ENCODE results near the gene CALY.
A peak's percentile ranks its signal among the peaks of the same experiment; 100 is the strongest.

CALY gene

GRCh38 chr10:133311570-133311969 is 25.1 kb downstream of the CALY start:
- DNase-seq (ENCODE audit: low read depth in 2 of 2), result no peak

- no peak for DNase-seq (ENCODE audit: low read depth in 2 of 2)
Observed at GRCh38 chr10:133310789-133311188, 25.9 kb downstream of the CALY start.

GRCh38 chr10:133310399-133310755 is 26.3 kb downstream of the CALY start:
- DNase-seq (ENCODE audit: low read depth in 2 of 2), result no peak

- DNase-seq (ENCODE audit: low read depth in 2 of 2), result no peak
Observed at GRCh38 chr10:133309720-133310398, 26.8 kb downstream of the CALY start.

GRCh38 chr10:133309100-133309719 is 27.5 kb downstream of the CALY start:
- DNase-seq (ENCODE audit: low read depth in 2 of 2), result peak; percentile 87 to 92

GRCh38 chr10:133308421-133309099 is 28.1 kb downstream of the CALY start, which contains the start of the genes TUBGCP2 and ZNF511:
TUBGCP2 (minus strand) TSS chr10:133308872; CDS start chr10:133302941, 5,931 bp downstream.
ZNF511 (plus strand) TSS chr10:133308914; CDS start chr10:133308944, 30 bp downstream.
- peak; percentile 81 to 86 for DNase-seq (ENCODE audit: low read depth in 2 of 2)

GRCh38 chr10:133307776-133308420 is 28.8 kb downstream of the CALY start:
- DNase-seq (ENCODE audit: low read depth in 2 of 2), result peak; percentile 69 to 81

GRCh38 chr10:133306941-133307379 is 29.7 kb downstream of the CALY start:
- DNase-seq (ENCODE audit: low read depth in 2 of 2), result no peak

- DNase-seq (ENCODE audit: low read depth in 2 of 2), result no peak
Observed at GRCh38 chr10:133306097-133306476, 30.6 kb downstream of the CALY start.

- no peak for DNase-seq (ENCODE audit: low read depth in 2 of 2)
Observed at GRCh38 chr10:133303206-133303605, 33.5 kb downstream of the CALY start.

- no peak for DNase-seq (ENCODE audit: low read depth in 2 of 2)
Observed at GRCh38 chr10:133302230-133302629, 34.5 kb downstream of the CALY start.

- DNase-seq (ENCODE audit: low read depth in 2 of 2), result no peak
Observed at GRCh38 chr10:133299738-133300137, 37.0 kb downstream of the CALY start.

- DNase-seq (ENCODE audit: low read depth in 2 of 2), result no peak
Observed at GRCh38 chr10:133299224-133299623, 37.5 kb downstream of the CALY start.

GRCh38 chr10:133298466-133298865 is 38.2 kb downstream of the CALY start:
- no peak for DNase-seq (ENCODE audit: low read depth in 2 of 2)

- no peak for DNase-seq (ENCODE audit: low read depth in 2 of 2)
Observed at GRCh38 chr10:133297504-133297903, 39.2 kb downstream of the CALY start.

- no peak for DNase-seq (ENCODE audit: low read depth in 2 of 2)
Observed at GRCh38 chr10:133295426-133296320, 41.0 kb downstream of the CALY start.

- DNase-seq (ENCODE audit: low read depth in 2 of 2), result no peak
Observed at GRCh38 chr10:133294189-133294588, 42.5 kb downstream of the CALY start.

- DNase-seq (ENCODE audit: low read depth in 2 of 2), result no peak
Observed at GRCh38 chr10:133293810-133294119, 42.9 kb downstream of the CALY start.

- no peak for DNase-seq (ENCODE audit: low read depth in 2 of 2)
Observed at GRCh38 chr10:133292919-133293809, 43.5 kb downstream of the CALY start.

- DNase-seq (ENCODE audit: low read depth in 2 of 2), result no peak
Observed at GRCh38 chr10:133289761-133290160, 46.9 kb downstream of the CALY start.
